MM.1S (cell line): Measurements from ENCODE around the gene CCDC185.

Source experiments
- CTCF ChIP-seq: fragments of 300-600 bp; sonication (generic); IDR thresholded peaks from 2 replicates; pipeline ENCODE4 v1.5.1; 2016; ENCODE audit warnings: antibody characterized with exemption, low read length, mixed read lengths
- EZH2 ChIP-seq: fragments of 300-600 bp; sonication (generic); optimal IDR thresholded peaks from 2 replicates; pipeline ENCODE3; 2017; ENCODE audit warnings: low read depth, mild to moderate bottlenecking, antibody characterized with exemption, low read length, mixed read lengths
- EZH2phosphoT487 ChIP-seq: fragments of 300-600 bp; sonication (generic); IDR thresholded peaks from 2 replicates; pipeline ENCODE4 v1.6.1; 2018; ENCODE audit warnings: antibody characterized with exemption, low read length

- TF ChIP-seq EZH2, result no peak
- TF ChIP-seq CTCF, result no peak
- TF ChIP-seq EZH2phosphoT487, result no peak
These were observed 51.2 kb downstream of the CCDC185 start for GRCh38 chr1:223444411-223444810.
